HG03378 (cell line): ENCODE data around the gene IFNA1.
"Not testable (repeated sequence)": the region's sequence is repeated elsewhere in the genome, so short reads cannot be mapped to it uniquely, and the experiment has no call there.

Source experiments
- ATAC-seq: cut with Tn5 transposase; IDR thresholded peaks from one replicate; pipeline ENCODE4 v1.9.1; 2021; ENCODE audit warnings: mild to moderate bottlenecking, moderate library complexity; ENCODE audit not compliant: unreplicated experiment

The IFNA1 gene

GRCh38 chr9:21440139-21440538 lies at the start of gene IFNA1:
IFNA1 (plus strand) TSS chr9:21440439; CDS start chr9:21440508, 69 bp downstream.
- ATAC-seq: no peak

GRCh38 chr9:21392270-21392669 lies 48.0 kb upstream of the IFNA1 start:
- ATAC-seq: peak; percentile 92

GRCh38 chr9:21395778-21396717 lies 44.2 kb upstream of the IFNA1 start:
- peak; percentile 66 for ATAC-seq

- ATAC-seq: no peak
Measured at GRCh38 chr9:21398955-21399489, 41.2 kb upstream of the IFNA1 start.

- ATAC-seq: no peak
Measured at GRCh38 chr9:21399956-21400355, 40.3 kb upstream of the IFNA1 start.

GRCh38 chr9:21402386-21403251 lies 37.6 kb upstream of the IFNA1 start:
- ATAC-seq: no peak

- no peak for ATAC-seq
Measured at GRCh38 chr9:21404146-21404545, 36.1 kb upstream of the IFNA1 start.

GRCh38 chr9:21408817-21409216 lies 31.4 kb upstream of the IFNA1 start, which contains the start of gene IFNA8:
IFNA8 (plus strand) TSS chr9:21409117; CDS start chr9:21409177, 60 bp downstream.
- ATAC-seq: no peak

- peak; percentile 61 for ATAC-seq
Measured at GRCh38 chr9:21412107-21412506, 28.1 kb upstream of the IFNA1 start.

DNA sequence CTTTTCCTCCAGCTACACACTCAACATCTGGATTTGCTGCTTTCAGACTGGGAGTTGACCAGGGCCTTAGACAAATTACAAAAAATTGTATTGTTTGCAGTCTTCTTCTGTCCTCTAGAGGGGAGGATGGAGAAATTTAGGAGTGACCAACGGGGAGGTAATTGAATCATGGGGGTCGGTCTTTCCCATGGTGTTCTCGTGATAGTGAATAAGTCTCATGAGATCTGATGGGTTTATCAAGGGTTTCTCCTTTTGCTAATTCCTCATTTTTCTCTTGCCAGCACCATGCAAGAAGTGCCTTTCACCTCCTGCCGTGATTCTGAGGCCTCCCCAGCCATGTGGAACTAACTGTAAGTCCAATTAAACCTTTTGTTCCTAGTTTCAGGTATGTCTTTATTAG lies 27.1 kb upstream of the IFNA1 start:
- no peak for ATAC-seq

GRCh38 chr9:21413624-21414023 lies 26.6 kb upstream of the IFNA1 start:
- no peak for ATAC-seq

GRCh38 chr9:21414220-21414940 lies 25.9 kb upstream of the IFNA1 start:
- ATAC-seq: no peak

- no peak for ATAC-seq
Measured at GRCh38 chr9:21415493-21416267, 24.6 kb upstream of the IFNA1 start.

DNA sequence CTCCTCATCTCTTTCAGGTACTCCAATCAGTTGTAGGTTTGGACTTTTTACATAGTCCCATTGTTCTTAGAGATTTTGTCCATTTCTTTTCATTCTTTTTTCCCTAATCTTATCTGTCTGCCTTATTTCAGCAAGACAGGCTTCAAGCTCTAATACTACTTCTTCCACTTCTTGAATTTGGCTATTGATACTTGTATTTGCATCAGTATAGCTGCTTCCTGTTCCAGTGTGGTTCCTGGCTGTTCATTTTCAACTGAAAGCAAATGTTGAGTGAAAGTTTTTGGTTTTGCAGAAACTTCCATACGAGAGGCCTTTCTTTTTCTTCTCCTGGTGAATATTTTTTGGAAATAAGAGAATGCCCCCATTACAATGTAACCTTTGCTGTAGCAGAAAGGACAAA lies 12.0 kb upstream of the IFNA1 start:
- peak; percentile 41 for ATAC-seq

- no peak for ATAC-seq
Measured at GRCh38 chr9:21429191-21429590, 11.0 kb upstream of the IFNA1 start.

- ATAC-seq: peak; percentile 66
Measured at GRCh38 chr9:21432672-21433425, 7.4 kb upstream of the IFNA1 start.

- no peak for ATAC-seq
Measured at GRCh38 chr9:21434202-21435014, 5.8 kb upstream of the IFNA1 start.

- not testable (repeated sequence) for ATAC-seq
Measured at GRCh38 chr9:21435015-21435383, 5.2 kb upstream of the IFNA1 start.
